HCT116 (cell line): ENCODE data around the gene PKM. TPM values are rescaled to one million over a fixed set of nuclear protein-coding genes. Genes with fewer than 3 reads are reported as not detected.

Experiments used
- ATAC-seq: fragments of 200-7000 bp; cut with Tn5 transposase; 2 replicates; pipeline ENCODE4 v1.9.1; 2020; ENCODE audit warnings: mild to moderate bottlenecking, moderate library complexity
- BruUV-seq: library from RNA; stranded (reverse); fragments of 400-500 nt; replicated peaks from 2 replicates; lab custom pipeline; 2021; lab: Mats Ljungman, UMichigan
- CTCF ChIA-PET: fragments of 300-600 bp; sonication (Branson Sonifier 250); formaldehyde crosslinking; loops from one replicate; lab custom pipeline; 2021; ENCODE audit warnings: antibody characterized with exemption; lab: Charles Lee
- POLR2A ChIA-PET: fragments of 300-600, 350-600 bp; sonication (Branson Sonifier 250); formaldehyde crosslinking; loops from one replicate; lab custom pipeline; 2021; ENCODE audit warnings: antibody characterized with exemption; lab: Charles Lee
- RAD21 ChIA-PET, 2 experiments: fragments of 300-600 bp; sonication (Branson Sonifier 250); formaldehyde crosslinking; loops; one replicate each; lab custom pipeline; 2023; ENCODE audit warnings: low total read pairs in 2 of 2; ENCODE audit not compliant: uncharacterized antibody in 2 of 2, unreplicated experiment in 2 of 2, low non-redundant PET in 1 of 2; lab: Charles Lee
- DNase-seq: peaks from one replicate; pipeline ENCODE4 v3.0.0-alpha.2; 2010; ENCODE audit warnings: low read depth, low spot score
- H2AFZ ChIP-seq: fragments of 200-600 bp; shearing (Covaris generic), sonication (generic); 2 replicates; pipeline ENCODE4 v1.6.1; 2017; ENCODE audit warnings: low read depth, mixed run types, mixed read lengths, antibody characterized with exemption, low read length; ENCODE audit not compliant: poor library complexity, severe bottlenecking
- H3K27ac ChIP-seq: 2 replicates; pipeline ENCODE4 v1.5.1; 2012; ENCODE audit warnings: low read depth, low read length
- H3K27me3 ChIP-seq: fragments of 200-600 bp; sonication (generic); 2 replicates; pipeline ENCODE4 v1.6.1; 2016; ENCODE audit warnings: mixed run types, low read length, mixed read lengths; ENCODE audit not compliant: insufficient read depth
- H3K36me3 ChIP-seq, 2 experiments: fragments of 200-500 bp in 1 of 2; fragments of 200-600 bp in 1 of 2; sonication (Bioruptor generic) in 1 of 2; sonication (generic) in 1 of 2; 2 replicates each; pipeline versions ENCODE4 v1.5.1 to v1.6.1; 2014 to 2016; ENCODE audit warnings: low read length in 2 of 2, inconsistent platforms in 1 of 2, mixed read lengths in 1 of 2, mixed run types in 1 of 2; ENCODE audit not compliant: insufficient read depth in 2 of 2, control insufficient read depth in 1 of 2
- H3K4me1 ChIP-seq, 2 experiments: fragments of 200-600 bp in 1 of 2; sonication (generic) in 1 of 2; 2 replicates each; pipeline versions ENCODE4 v1.5.1 to v1.6.1; 2012 to 2017; ENCODE audit warnings: low read length in 2 of 2, inconsistent platforms in 1 of 2, mild to moderate bottlenecking in 1 of 2, mixed read lengths in 1 of 2, mixed run types in 1 of 2, moderate library complexity in 1 of 2; ENCODE audit not compliant: insufficient read depth in 2 of 2, control insufficient read depth in 1 of 2
- H3K4me2 ChIP-seq: fragments of 200-600 bp; sonication (generic); 2 replicates; pipeline ENCODE4 v1.6.1; 2017; ENCODE audit warnings: mixed run types, low read length, mixed read lengths
- H3K4me3 ChIP-seq, 2 experiments: fragments of 200-600 bp in 1 of 2; sonication (generic) in 1 of 2; replicated peaks in 1 of 2; 2 replicates each; pipeline ENCODE4 v1.5.1; 2011 to 2016; ENCODE audit warnings: low read length in 2 of 2, control low read depth in 1 of 2, low read depth in 1 of 2, mild to moderate bottlenecking in 1 of 2, mixed read lengths in 1 of 2, mixed run types in 1 of 2
- H3K79me2 ChIP-seq: fragments of 200-600 bp; sonication (generic); 2 replicates; pipeline ENCODE4 v1.6.1; 2017; ENCODE audit warnings: mild to moderate bottlenecking, mixed run types, low read length, moderate library complexity, mixed read lengths; ENCODE audit not compliant: insufficient read depth
- H3K9ac ChIP-seq: fragments of 200-600 bp; sonication (generic); 2 replicates; pipeline ENCODE4 v1.6.1; 2016; ENCODE audit warnings: low read length, mixed read lengths
- H3K9me2 ChIP-seq: fragments of 200-600 bp; sonication (generic), shearing (Covaris generic); 2 replicates; pipeline ENCODE4 v1.6.1; 2017; ENCODE audit warnings: mixed run types, mild to moderate bottlenecking, moderate library complexity; ENCODE audit not compliant: insufficient read depth
- H3K9me3 ChIP-seq, 2 experiments: fragments of 200-500 bp in 1 of 2; fragments of 200-600 bp in 1 of 2; sonication (Bioruptor generic) in 1 of 2; sonication (generic) in 1 of 2; 2 replicates each; pipeline ENCODE4 v1.6.1; 2014 to 2017; ENCODE audit warnings: low read length in 2 of 2, mixed read lengths in 2 of 2, inconsistent platforms in 1 of 2, low read depth in 1 of 2, mild to moderate bottlenecking in 1 of 2, mixed run types in 1 of 2, moderate library complexity in 1 of 2; ENCODE audit not compliant: control insufficient read depth in 1 of 2, insufficient read depth in 1 of 2
- H4K20me1 ChIP-seq: fragments of 200-600 bp; sonication (generic), shearing (Covaris generic); 2 replicates; pipeline ENCODE4 v1.6.1; 2017; ENCODE audit warnings: mixed run types, mild to moderate bottlenecking, moderate library complexity; ENCODE audit not compliant: insufficient read depth
- CEBPB ChIP-seq: IDR thresholded peaks from 2 replicates; pipeline ENCODE4 v1.6.1; 2012; ENCODE audit warnings: low read depth
- ELF1 ChIP-seq: IDR thresholded peaks from 2 replicates; pipeline ENCODE4 v1.6.1; 2012; ENCODE audit warnings: low read depth, borderline replicate concordance
- EZH2 ChIP-seq: fragments of 200-600 bp; sonication (generic); IDR thresholded peaks from 2 replicates; pipeline ENCODE4 v1.6.1; 2017; ENCODE audit warnings: antibody characterized with exemption, mixed run types
- EZH2phosphoT487 ChIP-seq: fragments of 200-600 bp; IDR thresholded peaks from 2 replicates; pipeline ENCODE4 v1.6.1; 2018; ENCODE audit warnings: antibody characterized with exemption, borderline replicate concordance
- FOSL1 ChIP-seq: IDR thresholded peaks from 2 replicates; pipeline ENCODE4 v1.6.1; 2012; ENCODE audit warnings: low read depth
- JUND ChIP-seq: IDR thresholded peaks from 2 replicates; pipeline ENCODE4 v1.6.1; 2012
- POLR2A ChIP-seq: IDR thresholded peaks from 2 replicates; pipeline ENCODE4 v1.7.0; 2011; ENCODE audit warnings: borderline replicate concordance; ENCODE audit not compliant: insufficient read depth, insufficient read length; ENCODE audit errors: extremely low read depth
- RAD21 ChIP-seq: IDR thresholded peaks from 2 replicates; pipeline ENCODE4 v1.6.1; 2012; ENCODE audit warnings: low read depth, mild to moderate bottlenecking
- SIN3A ChIP-seq: IDR thresholded peaks from 2 replicates; pipeline ENCODE4 v1.6.1; 2012; ENCODE audit warnings: low read depth
- SP1 ChIP-seq: IDR thresholded peaks from 2 replicates; pipeline ENCODE4 v1.6.1; 2012; ENCODE audit warnings: low read depth
- SRF ChIP-seq: IDR thresholded peaks from 2 replicates; pipeline ENCODE4 v1.6.1; 2012; ENCODE audit warnings: low read depth
- TCF7L2 ChIP-seq: IDR thresholded peaks from 2 replicates; pipeline ENCODE4 v1.7.0; 2011; ENCODE audit warnings: borderline replicate concordance, inconsistent platforms; ENCODE audit not compliant: insufficient read depth, insufficient read length; ENCODE audit errors: extremely low read depth
- YY1 ChIP-seq: IDR thresholded peaks from 2 replicates; pipeline ENCODE4 v1.6.1; 2011; ENCODE audit warnings: low read length, low read depth, moderate library complexity, mild to moderate bottlenecking; ENCODE audit not compliant: insufficient replicate concordance; ENCODE audit errors: extremely low read depth
- ZFX ChIP-seq: fragments of 450-650 bp; IDR thresholded peaks from 2 replicates; pipeline ENCODE4 v1.6.1; 2017
- intact Hi-C: fragments of 100-400 bp; cut with micrococcal nuclease; formaldehyde crosslinking; loops from 2 replicates; pipeline ENCODE4 v1.10.0; 2022
- total RNA-seq: library from RNA; stranded (reverse); gene quantifications from one replicate; pipeline ENCODE4 v1.2.1, GENCODE V29; 2021; ENCODE audit not compliant: unreplicated experiment
- TF ChIP-seq, protein P1 (sequence below): IDR thresholded peaks from 2 replicates; pipeline ENCODE4 v1.6.1; 2012
- TF ChIP-seq, protein P2 (sequence below), 3 experiments: fragments of 200-600 bp in 1 of 3; sonication (generic) in 1 of 3; IDR thresholded peaks in 2 of 3; conservative IDR thresholded peaks in 1 of 3; 2 replicates each; pipeline ENCODE4 v1.5.1; 2012 to 2017; ENCODE audit warnings: low read depth in 2 of 3, low read length in 2 of 3, antibody characterized with exemption in 1 of 3, borderline replicate concordance in 1 of 3, control low read depth in 1 of 3, mild to moderate bottlenecking in 1 of 3, mixed read lengths in 1 of 3, mixed run types in 1 of 3, moderate library complexity in 1 of 3; ENCODE audit not compliant: insufficient read depth in 1 of 3
- TF ChIP-seq, protein P3 (sequence below): IDR thresholded peaks from 2 replicates; pipeline ENCODE4 v1.6.1; 2012

PKM gene
- total RNA-seq, 1 experiment from 2014 or later = 1,664 TPM

DNA sequence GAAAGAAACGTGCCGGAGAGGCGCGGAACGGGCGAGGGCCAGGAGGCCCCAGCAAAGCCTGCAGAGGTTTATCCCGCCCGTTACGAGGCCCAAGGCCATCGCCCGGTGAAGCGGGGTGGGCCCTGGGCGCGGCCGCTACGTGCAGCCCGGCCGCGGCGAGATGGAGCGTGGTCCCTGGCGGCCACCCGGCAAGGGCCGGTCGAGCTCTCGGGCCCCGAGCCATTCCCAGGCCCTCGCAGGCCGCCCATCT, 1.1 kb downstream of the PKM start:
- intact Hi-C loops = loop anchor here (10.0 kb wide), 2 partner anchors 245 to 935 kb away; partner anchors contain the start of gene ARIH1
- Histone ChIP-seq H3K36me3 (peaks cover 0 to 20% of the 10 kb centered on the region in 2 experiments; a peak in 3 of 4 replicates), H3K27ac (peak overlapping the region; percentile 92), H3K27me3 (no peaks in the 10 kb centered on the region), H3K9me3 (no peaks in the 10 kb centered on the region), H3K9ac (peak overlapping the region; percentile 94), H2AFZ (no peak overlapping the region), H3K9me2 (no peaks in the 10 kb centered on the region), H3K79me2 (peaks cover 71% of the 10 kb centered on the region), H4K20me1 (peaks cover 32% of the 10 kb centered on the region; the same call in 1 of the 2 replicates), H3K4me3 (peak overlapping the region; percentile 82 to 94), H3K4me1 (peaks cover 47 to 61% of the 10 kb centered on the region in 2 experiments), H3K4me2 (peak overlapping the region; percentile 99)
- ChIA-PET CTCF (no interaction called here), POLR2A (interaction anchor here (0.7 to 1.5 kb wide), 5 partner anchors 9 to 1944 kb away, joined by 3 to 7 read pairs (median 4); no protein-coding TSS in a partner anchor), RAD21 (no interaction called here)
- DNase-seq (no peak), ATAC-seq (no peak)
- TF ChIP-seq JUND (no peak), ZFX (peak; percentile 79)
- BruUV-seq = no TSS peak

DNA sequence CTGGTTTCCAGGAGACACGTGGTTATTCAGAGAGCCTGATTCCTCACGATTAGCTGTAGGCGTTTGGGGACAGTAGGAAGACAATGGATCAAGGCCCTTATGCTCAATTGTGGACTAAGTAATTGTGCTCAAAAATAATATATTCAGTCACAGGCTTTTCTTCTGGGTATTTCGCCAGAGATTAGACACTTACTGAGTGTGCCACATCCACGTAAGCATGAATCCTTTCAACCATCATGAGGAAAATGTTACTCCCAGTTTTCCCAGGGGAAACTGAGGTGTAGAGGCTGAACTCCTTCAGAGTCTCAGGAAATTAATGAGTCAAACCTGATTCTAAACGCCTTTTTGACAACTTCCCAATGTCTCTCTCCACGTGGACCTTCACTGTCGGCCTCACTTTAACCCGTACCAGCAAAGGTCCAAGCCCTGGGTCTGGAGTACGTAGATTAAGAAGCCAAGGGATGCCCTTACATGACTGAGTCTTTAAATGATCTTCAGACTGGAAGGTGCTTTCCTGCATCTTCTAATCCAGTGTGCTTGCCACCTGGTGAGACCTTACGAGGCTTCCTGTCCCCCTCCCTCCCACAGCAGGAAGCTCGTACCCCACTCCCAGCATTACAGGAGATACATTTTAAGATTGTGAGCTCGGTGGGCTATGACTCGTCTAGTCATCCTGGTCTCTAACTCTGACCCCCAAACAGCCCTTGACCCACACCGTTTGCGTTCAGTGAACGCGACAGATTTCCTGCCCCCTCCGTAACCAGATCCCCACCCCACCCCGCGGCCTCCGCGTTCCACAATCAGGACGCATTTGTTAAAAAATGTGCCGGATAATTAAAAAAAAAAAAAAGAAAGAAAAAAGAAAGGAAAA, 1.7 kb downstream of the PKM start:
- Histone ChIP-seq H3K36me3 (peaks cover 1 to 23% of the 10 kb centered on the region in 2 experiments; a peak in 3 of 4 replicates), H4K20me1 (peaks cover 33% of the 10 kb centered on the region; the same call in 1 of the 2 replicates), H3K79me2 (peaks cover 77% of the 10 kb centered on the region), H3K27ac (peak overlapping the region; percentile 92), H3K4me3 (peak overlapping the region; percentile 82 to 94), H3K9me3 (no peaks in the 10 kb centered on the region), H2AFZ (no peak overlapping the region), H3K4me2 (peak overlapping the region; percentile 99), H3K9ac (peak overlapping the region; percentile 94), H3K4me1 (peaks cover 47 to 62% of the 10 kb centered on the region in 2 experiments), H3K9me2 (no peaks in the 10 kb centered on the region), H3K27me3 (no peaks in the 10 kb centered on the region)
- ChIA-PET POLR2A (interaction anchor here (0.7 to 3.8 kb wide), 4 partner anchors 9 to 1945 kb away, joined by 3 to 48 read pairs (median 4); no protein-coding TSS in a partner anchor), RAD21 (no interaction called here), CTCF (no interaction called here)
- TF ChIP-seq YY1 (no peak), SIN3A (no peak), SP1 (no peak), SRF (no peak), TCF7L2 (no peak), ZFX (no peak), CEBPB (no peak), FOSL1 (no peak), EZH2 (no peak), RAD21 (no peak), ELF1 (no peak), POLR2A (no peak), EZH2phosphoT487 (no peak), JUND (no peak)
- TF ChIP-seq, protein P1, sequence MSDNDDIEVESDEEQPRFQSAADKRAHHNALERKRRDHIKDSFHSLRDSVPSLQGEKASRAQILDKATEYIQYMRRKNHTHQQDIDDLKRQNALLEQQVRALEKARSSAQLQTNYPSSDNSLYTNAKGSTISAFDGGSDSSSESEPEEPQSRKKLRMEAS = no peak
- TF ChIP-seq, protein P2, sequence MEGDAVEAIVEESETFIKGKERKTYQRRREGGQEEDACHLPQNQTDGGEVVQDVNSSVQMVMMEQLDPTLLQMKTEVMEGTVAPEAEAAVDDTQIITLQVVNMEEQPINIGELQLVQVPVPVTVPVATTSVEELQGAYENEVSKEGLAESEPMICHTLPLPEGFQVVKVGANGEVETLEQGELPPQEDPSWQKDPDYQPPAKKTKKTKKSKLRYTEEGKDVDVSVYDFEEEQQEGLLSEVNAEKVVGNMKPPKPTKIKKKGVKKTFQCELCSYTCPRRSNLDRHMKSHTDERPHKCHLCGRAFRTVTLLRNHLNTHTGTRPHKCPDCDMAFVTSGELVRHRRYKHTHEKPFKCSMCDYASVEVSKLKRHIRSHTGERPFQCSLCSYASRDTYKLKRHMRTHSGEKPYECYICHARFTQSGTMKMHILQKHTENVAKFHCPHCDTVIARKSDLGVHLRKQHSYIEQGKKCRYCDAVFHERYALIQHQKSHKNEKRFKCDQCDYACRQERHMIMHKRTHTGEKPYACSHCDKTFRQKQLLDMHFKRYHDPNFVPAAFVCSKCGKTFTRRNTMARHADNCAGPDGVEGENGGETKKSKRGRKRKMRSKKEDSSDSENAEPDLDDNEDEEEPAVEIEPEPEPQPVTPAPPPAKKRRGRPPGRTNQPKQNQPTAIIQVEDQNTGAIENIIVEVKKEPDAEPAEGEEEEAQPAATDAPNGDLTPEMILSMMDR (IDR thresholded peaks at IDR 0.05 in 2 of 3, conservative IDR thresholded peaks at IDR 0.05 in 1 of 3; ENCODE audit: borderline replicate concordance in 1 of 3, insufficient read depth in 1 of 3, low read depth in 2 of 3, low read length in 2 of 3) = no peak
- TF ChIP-seq, protein P3, sequence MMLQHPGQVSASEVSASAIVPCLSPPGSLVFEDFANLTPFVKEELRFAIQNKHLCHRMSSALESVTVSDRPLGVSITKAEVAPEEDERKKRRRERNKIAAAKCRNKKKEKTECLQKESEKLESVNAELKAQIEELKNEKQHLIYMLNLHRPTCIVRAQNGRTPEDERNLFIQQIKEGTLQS = no peak
- intact Hi-C loops = loop anchor here (10.0 kb wide), 1 partner anchor 935 kb away; no protein-coding TSS in a partner anchor
- no peak for DNase-seq
- ATAC-seq = no peak
- TSS peak; percentile 42 for BruUV-seq
